Activated B cell treated with CpG ODN at 0.5 μM for 24 hours (primary cell): ENCODE results near the gene ZSWIM9. TPM values are rescaled to one million over a fixed set of nuclear protein-coding genes. Genes with fewer than 3 reads are reported as not detected.

Experiments used
- ATAC-seq: fragments of 200-7000 bp; cut with Tn5 transposase; one replicate; pipeline ENCODE4 v1.10.0; 2021; ENCODE audit warnings: low read depth, mild to moderate bottlenecking, moderate library complexity
- CTCF ChIA-PET: fragments of 350-600 bp; sonication (Branson Sonifier 250); formaldehyde crosslinking; loops from one replicate; lab custom pipeline; 2021; ENCODE audit warnings: antibody characterized with exemption; lab: Charles Lee
- POLR2A ChIA-PET: fragments of 350-600 bp; sonication (Branson Sonifier 250); formaldehyde crosslinking; loops from one replicate; lab custom pipeline; 2021; ENCODE audit warnings: antibody characterized with exemption; lab: Charles Lee
- DNase-seq: peaks from one replicate; pipeline ENCODE4 v3.0.0; 2022
- H3K27ac Mint-ChIP-seq: one replicate; pipeline ENCODE4 v1.8.0; 2020; ENCODE audit warnings: mixed read lengths
- H3K27me3 Mint-ChIP-seq: one replicate; pipeline ENCODE4 v1.8.0; 2021; ENCODE audit warnings: mixed read lengths
- H3K36me3 Mint-ChIP-seq: one replicate; pipeline ENCODE4 v1.8.0; 2021; ENCODE audit warnings: low read depth, mixed read lengths
- H3K4me1 Mint-ChIP-seq: one replicate; pipeline ENCODE4 v1.8.0; 2021; ENCODE audit warnings: mixed read lengths
- H3K4me3 Mint-ChIP-seq: one replicate; pipeline ENCODE4 v1.8.0; 2020; ENCODE audit warnings: mild to moderate bottlenecking, mixed read lengths
- H3K9me3 Mint-ChIP-seq: one replicate; pipeline ENCODE4 v1.8.0; 2020; ENCODE audit warnings: mixed read lengths
- CTCF ChIP-seq: fragments of 200-600 bp; IDR thresholded peaks from one replicate; pipeline ENCODE4 v1.8.0; 2022; ENCODE audit warnings: antibody characterized with exemption, mild to moderate bottlenecking
- intact Hi-C: fragments of 100-400 bp; cut with micrococcal nuclease; formaldehyde crosslinking; loops from one replicate; pipeline ENCODE4 v1.15.1; 2024
- total RNA-seq: library from RNA; stranded (reverse); gene quantifications from 2 replicates; pipeline ENCODE4 v1.2.3, GENCODE V29; 2022

The ZSWIM9 gene
- total RNA-seq, 1 donor from 2014 or later, result 8.6 TPM

- intact Hi-C loops, result loop anchor here (1.0 to 2.0 kb wide), 6 partner anchors 33 to 342 kb away; partner anchors contain the start of genes CARD8 and SYNGR4
- ChIA-PET POLR2A (interaction anchor here (0.6 to 2.9 kb wide), 11 partner anchors 10 to 448 kb away, joined by 3 to 32 read pairs (median 4); partner anchors contain the start of genes CARD8 and RPL18), CTCF (interaction anchor here (1.3 kb wide), 1 partner anchor 23 kb away, joined by 4 read pairs; no protein-coding TSS in a partner anchor)
- peaks cover 40% of the 10 kb centered on the region for H3K36me3 Mint-ChIP-seq
- H3K4me1 Mint-ChIP-seq, result peaks cover 21% of the 10 kb centered on the region
- H3K27me3 Mint-ChIP-seq, result no peaks in the 10 kb centered on the region
- peak overlapping the region; percentile 99 for H3K27ac Mint-ChIP-seq
- DNase-seq, result peak; percentile 19
- no peak for TF ChIP-seq CTCF
- ATAC-seq, result no peak
- H3K9me3 Mint-ChIP-seq, result no peaks in the 10 kb centered on the region
- peak overlapping the region; percentile 100 for H3K4me3 Mint-ChIP-seq
Observed at GRCh38 chr19:48170817-48171347, 402 bp downstream of the ZSWIM9 start.

GRCh38 chr19:48171710-48172109, 1.2 kb downstream of the ZSWIM9 start:
- intact Hi-C loops, result loop anchor here (2.0 kb wide), 1 partner anchor 161 kb away; no protein-coding TSS in a partner anchor
- DNase-seq, result no peak
- no peaks in the 10 kb centered on the region for H3K9me3 Mint-ChIP-seq
- no peaks in the 10 kb centered on the region for H3K27me3 Mint-ChIP-seq
- H3K36me3 Mint-ChIP-seq, result peaks cover 44% of the 10 kb centered on the region
- ChIA-PET POLR2A (interaction anchor here (0.6 to 2.9 kb wide), 5 partner anchors 9 to 478 kb away, joined by 3 to 32 read pairs (median 4); partner anchors contain the start of gene CARD8), CTCF (interaction anchor here (1.3 kb wide), 1 partner anchor 22 kb away, joined by 4 read pairs; no protein-coding TSS in a partner anchor)
- no peak overlapping the region for H3K4me3 Mint-ChIP-seq
- ATAC-seq, result no peak
- no peak for TF ChIP-seq CTCF
- H3K4me1 Mint-ChIP-seq, result peaks cover 21% of the 10 kb centered on the region
- no peak overlapping the region for H3K27ac Mint-ChIP-seq

- Mint-ChIP-seq H3K4me1 (peaks cover 12% of the 10 kb centered on the region), H3K4me3 (no peak overlapping the region), H3K36me3 (peaks cover 46% of the 10 kb centered on the region), H3K27ac (no peak overlapping the region), H3K9me3 (no peaks in the 10 kb centered on the region), H3K27me3 (no peaks in the 10 kb centered on the region)
- DNase-seq, result no peak
- no peak for TF ChIP-seq CTCF
- POLR2A ChIA-PET, result interaction anchor here (0.6 kb wide), 1 partner anchor 782 kb away, joined by 6 read pairs; no protein-coding TSS in a partner anchor
- ATAC-seq, result no peak
- intact Hi-C loops, result no loop called here
- CTCF ChIA-PET, result no interaction called here
Observed at GRCh38 chr19:48174445-48175030, 4.1 kb downstream of the ZSWIM9 start.

- peaks cover 44% of the 10 kb centered on the region for H3K36me3 Mint-ChIP-seq
- TF ChIP-seq CTCF, result no peak
- ChIA-PET POLR2A (no interaction called here), CTCF (no interaction called here)
- peaks cover 9% of the 10 kb centered on the region for H3K4me1 Mint-ChIP-seq
- ATAC-seq (no peak), DNase-seq (no peak)
- H3K27ac Mint-ChIP-seq, result no peak overlapping the region
- no peaks in the 10 kb centered on the region for H3K27me3 Mint-ChIP-seq
- H3K4me3 Mint-ChIP-seq, result no peak overlapping the region
- H3K9me3 Mint-ChIP-seq, result no peaks in the 10 kb centered on the region
- intact Hi-C loops, result no loop called here
Observed at GRCh38 chr19:48175578-48175977, 5.1 kb downstream of the ZSWIM9 start.

- H3K4me3 Mint-ChIP-seq, result no peak overlapping the region
- no peak for TF ChIP-seq CTCF
- CTCF ChIA-PET, result no interaction called here
- peaks cover 39% of the 10 kb centered on the region for H3K36me3 Mint-ChIP-seq
- no peak overlapping the region for H3K27ac Mint-ChIP-seq
- no peaks in the 10 kb centered on the region for H3K27me3 Mint-ChIP-seq
- intact Hi-C loops, result no loop called here
- DNase-seq, result no peak
- peaks cover 3% of the 10 kb centered on the region for H3K4me1 Mint-ChIP-seq
- no peak for ATAC-seq
- POLR2A ChIA-PET, result no interaction called here
- peaks cover under 1% of the 10 kb centered on the region for H3K9me3 Mint-ChIP-seq
Observed at GRCh38 chr19:48176226-48176625, 5.7 kb downstream of the ZSWIM9 start.
